Parathyroid adenoma (tissue), 2 donors: ENCODE results near the gene PUS7.
"Not testable (repeated sequence)": the region's sequence is repeated elsewhere in the genome, so short reads cannot be mapped to it uniquely, and the experiment has no call there.

Experiments used
- H2AFZ ChIP-seq: fragments of 300-600 bp; sonication (generic); one replicate; pipeline ENCODE4 v1.7.0; 2017; ENCODE audit warnings: antibody characterized with exemption, mild to moderate bottlenecking
- H3K27ac ChIP-seq: fragments of 300-600 bp; sonication (generic); one replicate; pipeline ENCODE4 v1.7.0; 2017
- H3K27me3 ChIP-seq: fragments of 300-600 bp; sonication (generic); one replicate; pipeline ENCODE4 v1.7.0; 2017; ENCODE audit warnings: low read length; ENCODE audit not compliant: control insufficient read depth, insufficient read depth
- H3K36me3 ChIP-seq: fragments of 300-600 bp; sonication (generic); one replicate; pipeline ENCODE4 v1.7.0; 2017; ENCODE audit warnings: low read length; ENCODE audit not compliant: control insufficient read depth, insufficient read depth
- H3K4me1 ChIP-seq: fragments of 300-600 bp; sonication (generic); one replicate; pipeline ENCODE4 v1.7.0; 2017; ENCODE audit warnings: control low read depth
- H3K4me2 ChIP-seq: fragments of 300-600 bp; sonication (generic); one replicate; pipeline ENCODE4 v1.7.0; 2017; ENCODE audit warnings: low read length
- H3K4me3 ChIP-seq: fragments of 300-600 bp; sonication (generic); one replicate; pipeline ENCODE4 v1.7.0; 2017; ENCODE audit warnings: low read depth, low read length
- H3K79me2 ChIP-seq: fragments of 300-600 bp; sonication (generic); one replicate; pipeline ENCODE4 v1.7.0; 2017; ENCODE audit warnings: control low read depth
- H3K9ac ChIP-seq: fragments of 300-600 bp; sonication (generic); one replicate; pipeline ENCODE4 v1.7.0; 2017; ENCODE audit warnings: mild to moderate bottlenecking
- H3K9me3 ChIP-seq: fragments of 300-600 bp; sonication (generic); one replicate; pipeline ENCODE4 v1.7.0; 2017; ENCODE audit warnings: low read length; ENCODE audit not compliant: control insufficient read depth
- TF ChIP-seq, protein P1 (sequence below): fragments of 300-600 bp; sonication (generic); IDR thresholded peaks from one replicate; pipeline ENCODE4 v1.7.0; 2017; ENCODE audit warnings: antibody characterized with exemption, mild to moderate bottlenecking
- donor health status: primary hyperparathyroidism.

The PUS7 gene

DNA sequence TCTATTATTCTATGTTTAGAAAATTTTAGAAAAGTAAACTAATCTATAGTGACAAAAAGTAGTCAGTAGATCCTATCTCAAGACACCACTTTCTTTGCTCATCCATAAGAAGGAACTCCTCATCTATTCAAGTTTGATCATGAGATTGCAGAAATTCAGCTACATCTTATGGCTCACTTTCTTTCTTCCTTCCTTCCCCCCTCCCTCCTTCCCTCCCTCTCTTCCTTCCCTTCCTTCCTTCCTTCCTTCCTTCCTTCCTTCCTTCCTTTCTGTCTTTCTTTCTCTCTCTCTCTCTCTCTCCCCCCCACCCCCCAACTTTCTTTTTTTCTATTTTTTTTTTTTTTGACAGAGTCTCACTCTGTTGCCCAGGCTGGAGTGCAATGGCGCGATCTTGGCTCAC lies 98.1 kb downstream of the PUS7 start:
- Histone ChIP-seq H3K79me2 (no peaks in the 10 kb centered on the region), H3K4me2 (no peak overlapping the region), H3K27me3 (no peaks in the 10 kb centered on the region), H3K9ac (no peak overlapping the region), H3K9me3 (no peaks in the 10 kb centered on the region), H3K4me1 (no peaks in the 10 kb centered on the region), H3K27ac (no peak overlapping the region), H3K36me3 (no peaks in the 10 kb centered on the region), H3K4me3 (no peak overlapping the region), H2AFZ (no peak overlapping the region)
- TF ChIP-seq, protein P1, sequence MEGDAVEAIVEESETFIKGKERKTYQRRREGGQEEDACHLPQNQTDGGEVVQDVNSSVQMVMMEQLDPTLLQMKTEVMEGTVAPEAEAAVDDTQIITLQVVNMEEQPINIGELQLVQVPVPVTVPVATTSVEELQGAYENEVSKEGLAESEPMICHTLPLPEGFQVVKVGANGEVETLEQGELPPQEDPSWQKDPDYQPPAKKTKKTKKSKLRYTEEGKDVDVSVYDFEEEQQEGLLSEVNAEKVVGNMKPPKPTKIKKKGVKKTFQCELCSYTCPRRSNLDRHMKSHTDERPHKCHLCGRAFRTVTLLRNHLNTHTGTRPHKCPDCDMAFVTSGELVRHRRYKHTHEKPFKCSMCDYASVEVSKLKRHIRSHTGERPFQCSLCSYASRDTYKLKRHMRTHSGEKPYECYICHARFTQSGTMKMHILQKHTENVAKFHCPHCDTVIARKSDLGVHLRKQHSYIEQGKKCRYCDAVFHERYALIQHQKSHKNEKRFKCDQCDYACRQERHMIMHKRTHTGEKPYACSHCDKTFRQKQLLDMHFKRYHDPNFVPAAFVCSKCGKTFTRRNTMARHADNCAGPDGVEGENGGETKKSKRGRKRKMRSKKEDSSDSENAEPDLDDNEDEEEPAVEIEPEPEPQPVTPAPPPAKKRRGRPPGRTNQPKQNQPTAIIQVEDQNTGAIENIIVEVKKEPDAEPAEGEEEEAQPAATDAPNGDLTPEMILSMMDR = no peak

DNA sequence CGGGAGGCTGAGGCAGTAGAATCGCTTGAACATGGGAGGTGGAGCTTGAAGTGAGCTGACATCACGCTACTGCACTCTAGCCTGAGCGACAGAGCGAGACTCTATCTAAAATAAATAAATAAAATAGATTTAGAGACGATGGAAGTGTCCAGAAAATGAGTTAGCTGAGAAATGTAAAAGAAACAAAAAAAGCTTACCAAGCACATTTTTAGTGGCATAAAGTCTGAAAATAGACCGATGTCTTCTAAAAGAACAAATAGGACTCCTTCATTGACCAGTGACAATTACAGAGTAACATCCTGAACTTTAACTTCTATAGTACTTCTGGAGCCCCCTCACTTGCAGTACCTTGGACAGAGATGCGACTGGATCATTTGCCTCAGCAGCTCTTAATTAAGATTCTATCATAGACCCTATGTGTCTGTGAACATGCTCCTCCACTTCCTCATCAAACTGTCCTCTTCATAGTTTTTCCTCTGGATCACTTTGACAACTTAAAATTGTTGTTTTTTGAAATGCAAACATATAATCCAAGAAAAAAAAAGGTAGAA lies 108.1 kb downstream of the PUS7 start:
- no peaks in the 10 kb centered on the region for H3K27me3 ChIP-seq
- H3K9ac ChIP-seq = no peak overlapping the region
- no peak overlapping the region for H3K27ac ChIP-seq
- no peak overlapping the region for H2AFZ ChIP-seq
- H3K4me2 ChIP-seq = no peak overlapping the region
- no peaks in the 10 kb centered on the region for H3K36me3 ChIP-seq
- H3K4me1 ChIP-seq = no peaks in the 10 kb centered on the region
- H3K9me3 ChIP-seq = no peaks in the 10 kb centered on the region
- H3K4me3 ChIP-seq = no peak overlapping the region
- TF ChIP-seq, protein P1 = no peak
- H3K79me2 ChIP-seq = no peaks in the 10 kb centered on the region

DNA sequence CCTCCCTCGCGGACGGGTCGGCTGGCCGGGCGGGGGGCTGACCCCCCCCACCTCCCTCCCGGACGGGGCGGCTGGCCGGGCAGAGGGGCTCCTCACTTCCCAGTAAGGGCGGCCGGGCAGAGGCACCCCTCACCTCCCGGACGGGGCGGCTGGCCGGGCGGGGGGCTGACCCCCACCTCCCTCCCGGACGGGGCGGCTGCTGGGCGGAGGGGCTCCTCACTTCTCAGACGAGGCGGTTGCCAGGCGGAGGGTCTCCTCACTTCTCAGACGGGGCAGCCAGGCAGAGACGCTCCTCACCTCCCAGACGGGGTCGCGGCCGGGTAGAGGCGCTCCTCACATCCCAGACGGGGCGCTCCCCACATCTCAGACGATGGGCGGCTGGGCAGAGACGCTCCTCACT lies 111.3 kb downstream of the PUS7 start:
- not testable (repeated sequence) for H3K79me2 ChIP-seq, H2AFZ ChIP-seq, H3K4me3 ChIP-seq, H3K4me2 ChIP-seq, H3K27ac ChIP-seq, H3K9me3 ChIP-seq, H3K4me1 ChIP-seq, H3K36me3 ChIP-seq, H3K9ac ChIP-seq, H3K27me3 ChIP-seq

GRCh38 chr7:105409775-105410174 lies 112.3 kb downstream of the PUS7 start:
- H3K79me2 ChIP-seq, H3K4me2 ChIP-seq, H3K9ac ChIP-seq, H3K9me3 ChIP-seq, H3K27me3 ChIP-seq, H3K27ac ChIP-seq, H2AFZ ChIP-seq, H3K4me3 ChIP-seq, H3K36me3 ChIP-seq, H3K4me1 ChIP-seq: not testable (repeated sequence)

DNA sequence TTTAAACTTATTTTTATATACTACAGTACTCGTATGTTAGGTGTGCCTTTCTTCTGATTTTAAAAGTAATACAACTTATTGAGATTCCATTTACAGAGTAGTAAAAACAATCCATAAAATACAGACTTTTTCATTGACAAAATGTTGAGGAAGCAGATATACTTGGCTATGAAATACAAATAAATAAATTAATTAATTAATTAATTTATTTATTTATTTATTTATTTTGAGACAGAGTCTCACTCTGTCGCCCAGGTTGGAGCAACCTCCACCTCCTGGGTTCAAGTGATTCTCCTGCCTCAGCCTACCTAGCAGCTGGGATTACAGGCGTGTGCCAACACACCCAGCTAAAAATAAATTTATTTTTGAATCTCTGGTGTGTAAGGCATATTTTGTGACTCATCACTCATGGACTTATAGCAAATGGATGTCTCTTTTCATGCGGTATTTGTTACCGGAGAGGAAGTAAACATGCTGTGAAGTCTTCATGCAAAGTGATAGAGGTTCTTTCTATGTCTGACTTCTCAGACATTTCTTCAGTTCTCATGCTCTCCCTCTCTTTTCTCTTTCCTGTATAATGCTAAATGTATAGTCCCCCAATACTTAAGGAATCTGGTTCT lies 113.2 kb downstream of the PUS7 start:
- no peak overlapping the region for H3K9ac ChIP-seq
- no peaks in the 10 kb centered on the region for H3K4me1 ChIP-seq
- no peaks in the 10 kb centered on the region for H3K27me3 ChIP-seq
- no peaks in the 10 kb centered on the region for H3K9me3 ChIP-seq
- H2AFZ ChIP-seq = no peak overlapping the region
- no peak overlapping the region for H3K4me2 ChIP-seq
- H3K36me3 ChIP-seq = no peaks in the 10 kb centered on the region
- no peaks in the 10 kb centered on the region for H3K79me2 ChIP-seq
- H3K4me3 ChIP-seq = no peak overlapping the region
- no peak overlapping the region for H3K27ac ChIP-seq
- TF ChIP-seq, protein P1 = no peak
